A549 (cell line): Measurements from ENCODE around the gene CPSF7. TPM values are rescaled to one million over a fixed set of nuclear protein-coding genes. Genes with fewer than 3 reads are reported as not detected.

Experiments
- ATAC-seq, 2 experiments: fragments of 200-7000 bp in 1 of 2; fragments of >200 bp in 1 of 2; cut with Nextera tagmentation in 1 of 2; cut with Tn5 transposase in 1 of 2; 3 replicates each; pipeline versions ENCODE4 v1.8.0 to v1.9.1; 2018 to 2020; ENCODE audit warnings: mild to moderate bottlenecking in 1 of 2, moderate library complexity in 1 of 2
- CTCF ChIA-PET: fragments of 300-600 bp; sonication (Branson Sonifier 250); formaldehyde crosslinking; extraction: SDS; loops from one replicate; lab custom pipeline; 2021; ENCODE audit warnings: antibody characterized with exemption, inconsistent platforms; lab: Yijun Ruan, JAX
- POLR2A ChIA-PET: fragments of 350-600 bp; formaldehyde crosslinking; extraction: SDS; loops from one replicate; lab custom pipeline; 2021; ENCODE audit warnings: antibody characterized with exemption, inconsistent platforms; lab: Yijun Ruan, JAX
- DNase-seq, 2 experiments: peaks; one replicate each; pipeline versions ENCODE4 v3.0.0 to v3.0.0-alpha.2; 2011 to 2016; ENCODE audit warnings: low read depth in 1 of 2, low spot score in 1 of 2
- FAIRE-seq: peaks from 2 replicates; lab custom pipeline; 2011; peaks lifted over from hg19 to GRCh38; lab: Jason Lieb, UNC
- H3K27ac ChIP-seq, 2 experiments: fragments of >200 bp; sonication (Bioruptor Twin); formaldehyde crosslinking; 3 replicates each; pipeline ENCODE4 v1.5.1; 2016 to 2017
- H3K4me1 ChIP-seq: fragments of >200 bp; sonication (Bioruptor Twin); formaldehyde crosslinking; 3 replicates; pipeline ENCODE4 v1.6.1; 2016
- H3K4me2 ChIP-seq: fragments of >200 bp; sonication (Bioruptor Twin); formaldehyde crosslinking; 3 replicates; pipeline ENCODE4 v1.6.1; 2016
- H3K4me3 ChIP-seq: fragments of >200 bp; sonication (Bioruptor Twin); formaldehyde crosslinking; 3 replicates; pipeline ENCODE4 v1.5.1; 2016
- H3K9me3 ChIP-seq: fragments of >200 bp; sonication (Bioruptor Twin); formaldehyde crosslinking; 3 replicates; pipeline ENCODE4 v1.6.1; 2016
- BHLHE40 ChIP-seq: IDR thresholded peaks from 2 replicates; pipeline ENCODE4 v1.6.1; 2012; ENCODE audit warnings: low read depth, low read length, inconsistent platforms
- CBX2 ChIP-seq: fragments of 200-600 bp; sonication (generic); IDR thresholded peaks from 2 replicates; pipeline ENCODE4 v1.6.1; 2016; ENCODE audit warnings: low read depth, mild to moderate bottlenecking, borderline replicate concordance
- CBX8 ChIP-seq: fragments of 200-600 bp; sonication (generic); IDR thresholded peaks from 2 replicates; pipeline ENCODE4 v1.6.1; 2016
- CEBPB ChIP-seq, 2 experiments: fragments of >200 bp in 1 of 2; sonication (Bioruptor Twin) in 1 of 2; formaldehyde crosslinking in 1 of 2; IDR thresholded peaks; 2 replicates each; pipeline ENCODE4 v1.6.1; 2012 to 2016
- CHD2 ChIP-seq: fragments of 150-350 bp; IDR thresholded peaks from 2 replicates; pipeline ENCODE4 v1.6.1; 2014; ENCODE audit warnings: low read length; ENCODE audit not compliant: partially characterized antibody
- CHD4 ChIP-seq: fragments of 200-600 bp; sonication (generic); IDR thresholded peaks from 2 replicates; pipeline ENCODE4 v1.6.1; 2016; ENCODE audit warnings: antibody characterized with exemption, mild to moderate bottlenecking, borderline replicate concordance
- EHMT2 ChIP-seq: fragments of 200-600 bp; sonication (generic); IDR thresholded peaks from 2 replicates; pipeline ENCODE4 v1.6.1; 2016; ENCODE audit warnings: antibody characterized with exemption, low read depth, mild to moderate bottlenecking, moderate library complexity
- ESRRA ChIP-seq: fragments of 150-350 bp; IDR thresholded peaks from 2 replicates; pipeline ENCODE4 v1.6.1; 2014; ENCODE audit warnings: mild to moderate bottlenecking, low read length, borderline replicate concordance
- FOSB ChIP-seq: fragments of 250-450 bp; sonication (Bioruptor Pico); IDR thresholded peaks from 2 replicates; pipeline ENCODE4 v1.5.0; 2020; ENCODE audit warnings: mild to moderate bottlenecking, moderate library complexity
- FOSL2 ChIP-seq, 2 experiments: fragments of 450-650 bp in 1 of 2; fragments of >200 bp in 1 of 2; sonication (Bioruptor Twin) in 1 of 2; formaldehyde crosslinking; IDR thresholded peaks; 2 replicates each; pipeline versions ENCODE4 v1.5.0 to v1.6.1; 2016 to 2020; ENCODE audit warnings: mild to moderate bottlenecking in 1 of 2, moderate library complexity in 1 of 2
- FOXS1 ChIP-seq: fragments of 250-450 bp; sonication (Bioruptor Pico); IDR thresholded peaks from 2 replicates; pipeline ENCODE4 v1.5.0; 2020; ENCODE audit warnings: mild to moderate bottlenecking, moderate library complexity
- GATA3 ChIP-seq: IDR thresholded peaks from 2 replicates; pipeline ENCODE4 v1.6.1; 2012; ENCODE audit warnings: borderline replicate concordance
- HMGXB4 ChIP-seq: fragments of 250-450 bp; sonication (Bioruptor Pico); IDR thresholded peaks from 2 replicates; pipeline ENCODE4 v1.5.0; 2021; ENCODE audit warnings: mild to moderate bottlenecking, moderate library complexity, borderline replicate concordance
- HOXA7 ChIP-seq: fragments of 250-450 bp; sonication (Bioruptor Pico); IDR thresholded peaks from 2 replicates; pipeline ENCODE4 v1.5.0; 2020; ENCODE audit warnings: mild to moderate bottlenecking, moderate library complexity
- HOXB13 ChIP-seq: fragments of 250-450 bp; sonication (Bioruptor Pico); IDR thresholded peaks from 2 replicates; pipeline ENCODE4 v1.5.0; 2020; ENCODE audit warnings: low read depth, mild to moderate bottlenecking, moderate library complexity
- JUN ChIP-seq, 2 experiments: fragments of >200 bp; sonication (Bioruptor Twin); formaldehyde crosslinking; IDR thresholded peaks; 2 replicates in 1 of 2; 3 replicates in 1 of 2; pipeline ENCODE4 v1.6.1; 2016 to 2017
- JUNB ChIP-seq: fragments of >200 bp; sonication (Bioruptor Twin); formaldehyde crosslinking; IDR thresholded peaks from 2 replicates; pipeline ENCODE4 v1.6.1; 2016
- KDM1A ChIP-seq: fragments of 200-600 bp; sonication (generic); IDR thresholded peaks from 2 replicates; pipeline ENCODE4 v1.6.1; 2016; ENCODE audit warnings: low read depth, mild to moderate bottlenecking
- KDM5A ChIP-seq: fragments of 200-600 bp; sonication (generic); IDR thresholded peaks from 2 replicates; pipeline ENCODE4 v1.6.1; 2016; ENCODE audit warnings: antibody characterized with exemption, mild to moderate bottlenecking
- MAFK ChIP-seq: fragments of 450-650 bp; IDR thresholded peaks from 2 replicates; pipeline ENCODE4 v1.6.1; 2014; ENCODE audit not compliant: partially characterized antibody
- MAZ ChIP-seq: fragments of 150-350 bp; IDR thresholded peaks from 2 replicates; pipeline ENCODE4 v1.6.1; 2014; ENCODE audit warnings: antibody characterized with exemption, low read depth, low read length, borderline replicate concordance
- MYC ChIP-seq: IDR thresholded peaks from 2 replicates; pipeline ENCODE4 v1.6.1; 2012; ENCODE audit warnings: mild to moderate bottlenecking, inconsistent platforms, low read length, improper control_type of control experiment, borderline replicate concordance
- NFE2L2 ChIP-seq: fragments of 150-350 bp; conservative IDR thresholded peaks from 2 replicates; pipeline ENCODE4 v1.6.1; 2014; ENCODE audit warnings: low read length
- PBX3 ChIP-seq: IDR thresholded peaks from 2 replicates; pipeline ENCODE4 v1.6.1; 2012
- POLR2A ChIP-seq: IDR thresholded peaks from 2 replicates; pipeline ENCODE4 v1.6.1; 2012; ENCODE audit warnings: mild to moderate bottlenecking, low read length
- POLR2AphosphoS2 ChIP-seq: conservative IDR thresholded peaks from 2 replicates; pipeline ENCODE4 v1.6.1; 2012; ENCODE audit warnings: low read length, improper control_type of control experiment, inconsistent platforms
- RARB ChIP-seq: fragments of 250-450 bp; sonication (Bioruptor Pico); IDR thresholded peaks from 2 replicates; pipeline ENCODE4 v1.8.0; 2021; ENCODE audit warnings: mild to moderate bottlenecking, moderate library complexity
- RFX5 ChIP-seq: fragments of 450-650 bp; IDR thresholded peaks from 2 replicates; pipeline ENCODE4 v1.7.1; 2014; ENCODE audit warnings: antibody characterized with exemption, mild to moderate bottlenecking, moderate library complexity
- SMC3 ChIP-seq: fragments of >200 bp; sonication (Bioruptor Twin); formaldehyde crosslinking; IDR thresholded peaks from 3 replicates; pipeline ENCODE4 v1.6.1; 2018; ENCODE audit warnings: inconsistent platforms
- SREBF2 ChIP-seq: fragments of 450-650 bp; IDR thresholded peaks from 2 replicates; pipeline ENCODE4 v1.6.1; 2014; ENCODE audit warnings: mild to moderate bottlenecking, moderate library complexity
- TFCP2L1 ChIP-seq: fragments of 250-450 bp; sonication (Bioruptor Pico); IDR thresholded peaks from 2 replicates; pipeline ENCODE4 v1.5.0; 2021; ENCODE audit warnings: mild to moderate bottlenecking
- TP53 ChIP-seq: fragments of 250-450 bp; sonication (Bioruptor Pico); IDR thresholded peaks from 2 replicates; pipeline ENCODE4 v1.5.0; 2021; ENCODE audit warnings: mild to moderate bottlenecking, moderate library complexity
- ZC3H11A ChIP-seq: fragments of 450-650 bp; IDR thresholded peaks from 2 replicates; pipeline ENCODE4 v1.6.1; 2014; ENCODE audit warnings: antibody characterized with exemption, mild to moderate bottlenecking
- ZNF302 ChIP-seq: fragments of 250-450 bp; sonication (Bioruptor Pico); IDR thresholded peaks from 2 replicates; pipeline ENCODE4 v1.9.0; 2021; ENCODE audit warnings: inconsistent platforms, mild to moderate bottlenecking, moderate library complexity
- ZSCAN20 ChIP-seq: fragments of 250-450 bp; sonication (Bioruptor Pico); IDR thresholded peaks from 2 replicates; pipeline ENCODE4 v1.8.0; 2022; ENCODE audit warnings: mild to moderate bottlenecking, moderate library complexity
- WGBS: methylation state at CpG from one replicate; pipeline ENCODE4 v1.1.6; 2017; ENCODE audit errors: missing lambda C conversion rate; 5-methylcytosine and 5-hydroxymethylcytosine counted together
- polyA plus RNA-seq, 4 experiments: library from polyadenylated mRNA; depleted of rRNA in 3 of 4; stranded (reverse); fragments of >200 nt; fragmentation: RNase III in 1 of 4; extraction: RNeasy Plus Mini Kit Qiagen cat#74134 plus additional on column Dnase treatment in 1 of 4; gene quantifications; 2 replicates in 3 of 4; 3 replicates in 1 of 4; pipeline ENCODE4 v1.2.3, GENCODE V29; 2011 to 2017
- TF ChIP-seq, protein P1 (sequence below): fragments of 450-650 bp; IDR thresholded peaks from 2 replicates; pipeline ENCODE4 v1.6.1; 2014; ENCODE audit warnings: antibody characterized with exemption
- TF ChIP-seq, protein P2 (sequence below): fragments of 200-600 bp; sonication (generic); IDR thresholded peaks from 2 replicates; pipeline ENCODE4 v1.6.1; 2016; ENCODE audit warnings: antibody characterized with exemption, mild to moderate bottlenecking, moderate library complexity
- TF ChIP-seq, protein P3 (sequence below): IDR thresholded peaks from 2 replicates; pipeline ENCODE4 v1.6.1; 2012

CPSF7 gene
- polyA plus RNA-seq, 2 of the 4 experiments (the other 2 are of a cell fraction) = 56.7 to 62.9 TPM

DNA sequence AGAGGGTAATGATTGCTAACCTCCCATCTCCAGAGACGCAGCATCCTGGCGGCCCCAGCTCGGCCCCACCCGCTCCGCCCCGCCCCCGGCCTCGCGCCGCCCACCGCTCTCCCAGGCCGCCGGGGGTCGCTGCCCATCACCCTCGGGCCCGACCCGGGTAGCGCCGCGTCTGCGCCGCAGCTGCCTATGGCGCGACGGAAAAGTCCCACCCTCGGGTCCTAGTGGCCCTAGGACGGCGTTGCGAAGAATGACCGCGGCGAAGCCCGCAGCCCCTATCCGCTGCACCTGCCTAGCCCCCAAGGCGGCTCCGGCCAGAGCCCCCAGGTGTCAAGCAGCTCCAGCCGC lies 457 bp downstream of the CPSF7 start:
- peak overlapping the region; percentile 82 for H3K4me3 ChIP-seq
- DNase-seq = peak; percentile 58 to 76
- ATAC-seq = peak; percentile 80 to 89
- WGBS = 0% methylated on average over 8 of the region's 37 CpGs
- no peak for FAIRE-seq
- peaks cover 27% of the 10 kb centered on the region for H3K4me1 ChIP-seq
- peak overlapping the region; percentile 91 for H3K4me2 ChIP-seq
- ChIA-PET POLR2A (interaction anchor here (0.7 to 2.3 kb wide), 13 partner anchors 9 to 679 kb away, joined by 3 to 21 read pairs (median 7); partner anchors contain the start of genes CYB561A3, SYT7, TMEM138 and TMEM216), CTCF (interaction anchor here (1.1 to 13.3 kb wide), 5 partner anchors 11 to 67 kb away, joined by 3 to 164 read pairs (median 3); partner anchors contain the start of genes CYB561A3 and TMEM138)
- peak overlapping the region; percentile 91 to 98 for H3K27ac ChIP-seq
- H3K9me3 ChIP-seq = no peaks in the 10 kb centered on the region
- TF ChIP-seq POLR2AphosphoS2 = no peak
- no peak for TF ChIP-seq RFX5
- TF ChIP-seq CBX2 = no peak
- no peak for TF ChIP-seq HMGXB4 (CRISPR knock-in tag)
- no peak for TF ChIP-seq CEBPB (IDR thresholded peaks at IDR 0.05)
- TF ChIP-seq CBX8 = no peak
- TF ChIP-seq CHD4 = no peak
- 0 out of 2 replicates have a peak, but pooled peaks have one; percentile 18 for TF ChIP-seq PBX3
- TF ChIP-seq MAFK = no peak
- no peak for TF ChIP-seq JUNB
- TF ChIP-seq MYC = no peak
- no peak for TF ChIP-seq FOSB
- no peak for TF ChIP-seq GATA3
- TF ChIP-seq KDM5A = no peak
- TF ChIP-seq RARB (CRISPR knock-in tag) = peak; percentile 73; the same call in 1 of the 2 replicates
- TF ChIP-seq HOXB13 = no peak
- no peak for TF ChIP-seq JUN (IDR thresholded peaks at IDR 0.05)
- no peak for TF ChIP-seq ESRRA
- TF ChIP-seq, protein P1, sequence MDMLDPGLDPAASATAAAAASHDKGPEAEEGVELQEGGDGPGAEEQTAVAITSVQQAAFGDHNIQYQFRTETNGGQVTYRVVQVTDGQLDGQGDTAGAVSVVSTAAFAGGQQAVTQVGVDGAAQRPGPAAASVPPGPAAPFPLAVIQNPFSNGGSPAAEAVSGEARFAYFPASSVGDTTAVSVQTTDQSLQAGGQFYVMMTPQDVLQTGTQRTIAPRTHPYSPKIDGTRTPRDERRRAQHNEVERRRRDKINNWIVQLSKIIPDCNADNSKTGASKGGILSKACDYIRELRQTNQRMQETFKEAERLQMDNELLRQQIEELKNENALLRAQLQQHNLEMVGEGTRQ = no peak
- TF ChIP-seq FOSL2 (IDR thresholded peaks at IDR 0.05) = no peak
- TF ChIP-seq FOSL2 (CRISPR knock-in tag; IDR thresholded peaks at IDR 0.05) = no peak
- no peak for TF ChIP-seq SMC3
- peak; percentile 96 for TF ChIP-seq TFCP2L1 (CRISPR knock-in tag)
- no peak for TF ChIP-seq SREBF2
- TF ChIP-seq, protein P2, sequence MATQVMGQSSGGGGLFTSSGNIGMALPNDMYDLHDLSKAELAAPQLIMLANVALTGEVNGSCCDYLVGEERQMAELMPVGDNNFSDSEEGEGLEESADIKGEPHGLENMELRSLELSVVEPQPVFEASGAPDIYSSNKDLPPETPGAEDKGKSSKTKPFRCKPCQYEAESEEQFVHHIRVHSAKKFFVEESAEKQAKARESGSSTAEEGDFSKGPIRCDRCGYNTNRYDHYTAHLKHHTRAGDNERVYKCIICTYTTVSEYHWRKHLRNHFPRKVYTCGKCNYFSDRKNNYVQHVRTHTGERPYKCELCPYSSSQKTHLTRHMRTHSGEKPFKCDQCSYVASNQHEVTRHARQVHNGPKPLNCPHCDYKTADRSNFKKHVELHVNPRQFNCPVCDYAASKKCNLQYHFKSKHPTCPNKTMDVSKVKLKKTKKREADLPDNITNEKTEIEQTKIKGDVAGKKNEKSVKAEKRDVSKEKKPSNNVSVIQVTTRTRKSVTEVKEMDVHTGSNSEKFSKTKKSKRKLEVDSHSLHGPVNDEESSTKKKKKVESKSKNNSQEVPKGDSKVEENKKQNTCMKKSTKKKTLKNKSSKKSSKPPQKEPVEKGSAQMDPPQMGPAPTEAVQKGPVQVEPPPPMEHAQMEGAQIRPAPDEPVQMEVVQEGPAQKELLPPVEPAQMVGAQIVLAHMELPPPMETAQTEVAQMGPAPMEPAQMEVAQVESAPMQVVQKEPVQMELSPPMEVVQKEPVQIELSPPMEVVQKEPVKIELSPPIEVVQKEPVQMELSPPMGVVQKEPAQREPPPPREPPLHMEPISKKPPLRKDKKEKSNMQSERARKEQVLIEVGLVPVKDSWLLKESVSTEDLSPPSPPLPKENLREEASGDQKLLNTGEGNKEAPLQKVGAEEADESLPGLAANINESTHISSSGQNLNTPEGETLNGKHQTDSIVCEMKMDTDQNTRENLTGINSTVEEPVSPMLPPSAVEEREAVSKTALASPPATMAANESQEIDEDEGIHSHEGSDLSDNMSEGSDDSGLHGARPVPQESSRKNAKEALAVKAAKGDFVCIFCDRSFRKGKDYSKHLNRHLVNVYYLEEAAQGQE = no peak
- no peak for TF ChIP-seq ZSCAN20 (CRISPR knock-in tag)
- no peak for TF ChIP-seq TP53 (CRISPR knock-in tag)
- TF ChIP-seq, protein P3, sequence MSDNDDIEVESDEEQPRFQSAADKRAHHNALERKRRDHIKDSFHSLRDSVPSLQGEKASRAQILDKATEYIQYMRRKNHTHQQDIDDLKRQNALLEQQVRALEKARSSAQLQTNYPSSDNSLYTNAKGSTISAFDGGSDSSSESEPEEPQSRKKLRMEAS = no peak
- peak; percentile 20; the same call in 1 of the 2 replicates for TF ChIP-seq POLR2A
- no peak for TF ChIP-seq BHLHE40
- no peak for TF ChIP-seq NFE2L2
- 0 out of 2 replicates have a peak, but pooled peaks have one; percentile 59 for TF ChIP-seq HOXA7
- peak; percentile 67; the same call in 1 of the 2 replicates for TF ChIP-seq MAZ
- TF ChIP-seq ZC3H11A = no peak
- no peak for TF ChIP-seq EHMT2
- TF ChIP-seq CHD2 = no peak
- TF ChIP-seq KDM1A = no peak
- TF ChIP-seq ZNF302 (CRISPR knock-in tag) = no peak
- TF ChIP-seq FOXS1 (CRISPR knock-in tag) = no peak
